Esophagus squamous epithelium (tissue), 5 donors: ENCODE results near the gene VCL. TPM values are rescaled to one million over a fixed set of nuclear protein-coding genes. Genes with fewer than 3 reads are reported as not detected.

Source experiments
- DNase-seq: peaks from one replicate; lab custom pipeline; 2025; lab: John Stamatoyannopoulos, UW
- H3K27ac ChIP-seq, 4 donors: fragments of 200-600 bp; sonication (generic); one replicate each; pipeline ENCODE4 v1.5.1; 2016 to 2019; ENCODE audit warnings: mild to moderate bottlenecking in 1 of 4
- H3K27me3 ChIP-seq, 4 donors: fragments of 200-600 bp; sonication (generic); 1 replicate in 3 of 4; 2 replicates in 1 of 4; pipeline versions ENCODE4 v1.5.1 to v1.6.0; 2017 to 2021; ENCODE audit warnings: antibody characterized with exemption in 1 of 4
- H3K36me3 ChIP-seq, 3 donors: fragments of 200-600 bp; sonication (generic); one replicate each; pipeline ENCODE4 v1.5.1; 2016 to 2019
- H3K4me1 ChIP-seq, 3 donors: fragments of 200-600 bp; sonication (generic); one replicate each; pipeline ENCODE4 v1.5.1; 2017 to 2019
- H3K4me3 ChIP-seq, 4 donors: fragments of 200-600 bp; sonication (generic); 1 replicate in 3 of 4; 2 replicates in 1 of 4; pipeline ENCODE4 v1.5.1; 2016 to 2019; ENCODE audit warnings: mild to moderate bottlenecking in 2 of 4, moderate library complexity in 1 of 4
- H3K9me3 ChIP-seq, 3 donors: fragments of 200-600 bp; sonication (generic); one replicate each; pipeline ENCODE4 v1.5.1; 2016 to 2019
- CTCF ChIP-seq, 6 experiments: fragments of 450-650 bp in 4 of 6; fragments of 200-600 bp in 2 of 6; sonication (generic) in 2 of 6; IDR thresholded peaks; one replicate each; pipeline ENCODE4 v1.5.1; 2016 to 2019; ENCODE audit warnings: antibody characterized with exemption in 6 of 6, mild to moderate bottlenecking in 4 of 6, moderate library complexity in 4 of 6
- POLR2A ChIP-seq, 4 donors: fragments of 450-650 bp; IDR thresholded peaks; one replicate each; pipeline ENCODE4 v1.6.1; 2017; ENCODE audit warnings: antibody characterized with exemption in 4 of 4, mild to moderate bottlenecking in 4 of 4, moderate library complexity in 3 of 4
- WGBS, 2 donors: methylation state at CpG; one replicate each; pipeline ENCODE4 v1.1.5; 2018; 5-methylcytosine and 5-hydroxymethylcytosine counted together
- intact Hi-C: fragments of 100-400 bp; cut with DNase I; formaldehyde crosslinking; loops from one replicate; pipeline ENCODE4 v1.15.0; 2022
- total RNA-seq, 4 donors: library from RNA; depleted of rRNA; stranded (reverse); fragments of >200 nt; gene quantifications; one replicate each; pipeline ENCODE4 v1.1.0, GENCODE V29; 2016
- donor health status: DM: yes; HTN: yes; CAD: no.

VCL gene
- total RNA-seq, 4 donors from 2014 or later: 64.8 to 143 (median 75.0) TPM

- TF ChIP-seq POLR2A (IDR thresholded peaks at IDR 0.05): no peak
- TF ChIP-seq CTCF (IDR thresholded peaks at IDR 0.05): no peak
- DNase-seq: no peak
- H3K27ac ChIP-seq: no peak overlapping the region
- 84 to 92% methylated on average over 2 of the region's 2 CpGs for WGBS, 2 donors
- intact Hi-C loops: loop anchor here (10.0 kb wide), 1 partner anchor 112 kb away; no protein-coding TSS in a partner anchor
- no peaks in the 10 kb centered on the region for H3K27me3 ChIP-seq
- H3K9me3 ChIP-seq: no peaks in the 10 kb centered on the region
- H3K4me3 ChIP-seq: no peak overlapping the region
- H3K4me1 ChIP-seq: peaks cover 0 to 32% (median 0%) of the 10 kb centered on the region in 3 donors
- peaks cover 0 to 51% (median 4%) of the 10 kb centered on the region in 3 donors for H3K36me3 ChIP-seq
Observed at GRCh38 chr10:74076961-74077360, 79.0 kb downstream of the VCL start.

GRCh38 chr10:74077416-74077815 is 79.5 kb downstream of the VCL start:
- H3K36me3 ChIP-seq: peaks cover 0 to 51% (median 4%) of the 10 kb centered on the region in 3 donors
- no peak for TF ChIP-seq CTCF (IDR thresholded peaks at IDR 0.05)
- 90 to 96% methylated on average over 4 of the region's 4 CpGs for WGBS, 2 donors
- DNase-seq: no peak
- no peaks in the 10 kb centered on the region for H3K27me3 ChIP-seq
- no peak overlapping the region for H3K27ac ChIP-seq
- peaks cover 0 to 28% (median 0%) of the 10 kb centered on the region in 3 donors for H3K4me1 ChIP-seq
- H3K9me3 ChIP-seq: no peaks in the 10 kb centered on the region
- intact Hi-C loops: loop anchor here (10.0 kb wide), 1 partner anchor 113 kb away; no protein-coding TSS in a partner anchor
- no peak overlapping the region for H3K4me3 ChIP-seq

GRCh38 chr10:74078037-74078436 is 80.1 kb downstream of the VCL start:
- Histone ChIP-seq H3K4me3 (no peak overlapping the region), H3K4me1 (peaks cover 0 to 23% (median 0%) of the 10 kb centered on the region in 3 donors), H3K36me3 (peaks cover 0 to 49% (median 4%) of the 10 kb centered on the region in 3 donors), H3K27me3 (no peaks in the 10 kb centered on the region), H3K27ac (no peak overlapping the region), H3K9me3 (no peaks in the 10 kb centered on the region)
- WGBS, 2 donors: 36 to 56% methylated on average over 1 of the region's 1 CpG
- intact Hi-C loops: loop anchor here (10.0 kb wide), 1 partner anchor 113 kb away; no protein-coding TSS in a partner anchor
- DNase-seq: no peak
- TF ChIP-seq POLR2A (IDR thresholded peaks at IDR 0.05) (no peak), CTCF (IDR thresholded peaks at IDR 0.05) (no peak)

GRCh38 chr10:74079028-74079935 is 81.4 kb downstream of the VCL start:
- H3K36me3 ChIP-seq: peaks cover 0 to 49% (median 7%) of the 10 kb centered on the region in 3 donors
- no peak overlapping the region for H3K4me3 ChIP-seq
- DNase-seq: no peak
- TF ChIP-seq POLR2A (IDR thresholded peaks at IDR 0.05) (no peak), CTCF (IDR thresholded peaks at IDR 0.05) (no peak)
- H3K27ac ChIP-seq: no peak overlapping the region
- H3K9me3 ChIP-seq: no peaks in the 10 kb centered on the region
- no peaks in the 10 kb centered on the region for H3K27me3 ChIP-seq
- intact Hi-C loops: loop anchor here (10.0 kb wide), 1 partner anchor 114 kb away; no protein-coding TSS in a partner anchor
- peaks cover 0 to 18% (median 0%) of the 10 kb centered on the region in 3 donors for H3K4me1 ChIP-seq
- 69 to 75% methylated on average over 4 of the region's 4 CpGs for WGBS, 2 donors
